ENCODE results near the gene GUCY2D.

Gene GUCY2D

DNA sequence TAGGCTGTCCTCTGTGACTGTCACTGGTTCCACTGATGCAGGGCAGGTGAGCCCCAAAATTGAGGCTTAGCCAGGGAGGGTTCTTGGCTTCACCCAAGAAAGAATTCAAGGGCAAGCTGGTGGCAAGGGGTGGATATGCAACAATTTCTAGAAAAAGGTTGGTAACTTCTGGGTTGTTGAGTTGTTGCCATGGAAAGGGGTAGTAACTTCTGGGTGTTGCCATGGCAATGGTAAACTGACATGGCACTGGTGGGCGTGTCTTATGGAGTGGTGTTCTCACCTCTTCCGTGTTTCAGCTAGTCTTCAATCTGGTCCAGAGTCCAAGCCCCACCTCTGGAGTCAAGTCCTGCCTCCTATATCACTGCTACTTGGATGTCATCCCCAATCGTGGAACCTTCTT lies 9.5 kb upstream of the GUCY2D start:
- DNase-seq, result no peak

DNA sequence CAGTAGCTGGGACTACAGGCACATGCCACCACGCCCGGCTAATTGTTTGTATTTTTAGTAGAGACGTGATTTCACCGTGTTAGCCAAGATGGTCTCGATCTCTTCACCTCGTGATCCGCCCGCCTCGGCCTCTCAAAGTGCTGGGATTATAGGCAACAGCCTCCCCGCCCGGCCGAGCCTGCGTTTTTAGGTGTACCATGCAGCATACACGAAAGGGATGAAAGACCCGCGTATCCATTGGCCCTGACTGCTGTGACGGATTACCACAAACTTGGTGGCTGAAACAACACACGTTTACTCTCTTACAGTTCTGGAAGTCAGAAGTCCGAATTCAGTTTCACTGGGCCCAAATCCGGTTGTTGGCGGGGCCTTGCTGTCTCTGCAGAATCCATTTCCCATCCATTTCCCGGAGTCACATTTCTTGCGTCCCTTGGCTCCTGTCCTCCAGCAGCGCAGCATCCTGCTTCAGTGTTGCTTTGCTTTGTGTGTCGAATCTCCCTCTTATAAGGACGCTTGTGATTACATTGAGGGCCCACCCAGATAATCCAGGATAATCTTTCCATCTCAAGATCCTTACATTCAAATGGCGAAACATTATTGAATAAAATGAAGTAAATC lies 8.3 kb upstream of the GUCY2D start:
- DNase-seq, result no peak

DNA sequence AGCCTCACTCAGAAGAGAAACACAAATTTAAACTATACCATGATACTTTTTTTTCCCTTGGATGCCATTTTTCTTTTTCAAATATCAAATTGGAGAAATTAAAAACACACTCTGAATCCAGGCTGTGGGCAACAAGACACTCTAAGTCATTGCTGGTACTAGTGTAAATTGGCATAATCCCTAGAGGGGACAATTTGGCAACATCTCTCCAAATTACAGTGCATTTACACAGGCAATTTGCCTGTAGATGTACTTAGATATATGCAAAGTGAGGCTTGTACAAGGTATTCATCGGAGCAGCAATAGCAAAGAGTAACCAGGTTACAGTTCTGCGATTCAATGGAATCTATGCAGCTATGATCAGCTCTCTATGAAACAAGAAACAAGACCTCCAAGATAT lies 6.7 kb upstream of the GUCY2D start:
- no peak for DNase-seq

DNA sequence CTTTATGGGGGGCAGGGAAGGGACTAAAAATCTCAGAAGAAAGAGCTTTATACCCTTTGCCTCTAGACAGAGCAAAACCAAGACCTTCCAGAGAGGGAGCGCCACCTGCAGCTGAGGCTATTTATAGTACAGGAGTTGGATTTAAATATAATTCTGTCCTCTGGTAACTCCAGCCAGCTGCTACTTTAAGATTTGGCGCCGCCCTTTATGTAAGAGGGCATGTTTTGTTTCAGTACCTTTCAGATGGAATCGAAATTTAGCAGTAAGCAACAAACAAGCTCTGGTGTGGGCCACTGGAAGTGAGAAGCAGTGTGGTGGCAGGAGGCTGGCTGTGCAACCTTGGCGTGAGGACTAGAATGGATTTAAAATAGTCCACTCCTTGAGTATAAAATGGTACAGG lies 5.2 kb upstream of the GUCY2D start:
- DNase-seq, result peak; percentile 20

DNA sequence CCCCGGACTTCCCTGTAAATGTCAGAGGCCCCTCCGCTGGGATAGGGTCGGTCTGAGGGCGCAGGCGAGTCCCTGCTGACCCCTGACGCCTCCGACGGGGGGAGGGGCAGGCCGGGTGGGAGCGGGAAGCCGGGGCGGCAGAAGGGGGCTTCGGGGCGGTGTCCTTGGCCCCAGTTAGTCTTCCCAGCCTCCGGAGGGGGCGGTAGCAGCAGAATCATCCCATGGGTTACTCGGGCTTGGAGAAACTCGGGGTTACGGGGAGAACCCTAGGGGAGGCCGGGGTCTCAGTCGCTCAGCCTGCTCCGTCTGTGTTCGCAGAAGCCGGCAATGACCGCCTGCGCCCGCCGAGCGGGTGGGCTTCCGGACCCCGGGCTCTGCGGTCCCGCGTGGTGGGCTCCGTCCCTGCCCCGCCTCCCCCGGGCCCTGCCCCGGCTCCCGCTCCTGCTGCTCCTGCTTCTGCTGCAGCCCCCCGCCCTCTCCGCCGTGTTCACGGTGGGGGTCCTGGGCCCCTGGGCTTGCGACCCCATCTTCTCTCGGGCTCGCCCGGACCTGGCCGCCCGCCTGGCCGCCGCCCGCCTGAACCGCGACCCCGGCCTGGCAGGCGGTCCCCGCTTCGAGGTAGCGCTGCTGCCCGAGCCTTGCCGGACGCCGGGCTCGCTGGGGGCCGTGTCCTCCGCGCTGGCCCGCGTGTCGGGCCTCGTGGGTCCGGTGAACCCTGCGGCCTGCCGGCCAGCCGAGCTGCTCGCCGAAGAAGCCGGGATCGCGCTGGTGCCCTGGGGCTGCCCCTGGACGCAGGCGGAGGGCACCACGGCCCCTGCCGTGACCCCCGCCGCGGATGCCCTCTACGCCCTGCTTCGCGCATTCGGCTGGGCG lies 542 bp downstream of the GUCY2D start:
- DNase-seq, result no peak

DNA sequence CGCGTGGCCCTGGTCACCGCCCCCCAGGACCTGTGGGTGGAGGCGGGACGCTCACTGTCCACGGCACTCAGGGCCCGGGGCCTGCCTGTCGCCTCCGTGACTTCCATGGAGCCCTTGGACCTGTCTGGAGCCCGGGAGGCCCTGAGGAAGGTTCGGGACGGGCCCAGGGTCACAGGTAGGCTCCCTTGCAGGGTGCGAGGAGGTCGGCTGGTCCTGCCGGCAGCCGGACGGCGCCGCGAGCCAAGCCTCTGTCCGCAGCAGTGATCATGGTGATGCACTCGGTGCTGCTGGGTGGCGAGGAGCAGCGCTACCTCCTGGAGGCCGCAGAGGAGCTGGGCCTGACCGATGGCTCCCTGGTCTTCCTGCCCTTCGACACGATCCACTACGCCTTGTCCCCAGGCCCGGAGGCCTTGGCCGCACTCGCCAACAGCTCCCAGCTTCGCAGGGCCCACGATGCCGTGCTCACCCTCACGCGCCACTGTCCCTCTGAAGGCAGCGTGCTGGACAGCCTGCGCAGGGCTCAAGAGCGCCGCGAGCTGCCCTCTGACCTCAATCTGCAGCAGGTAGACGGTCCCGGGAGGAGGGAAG lies 1.3 kb downstream of the GUCY2D start:
- no peak for DNase-seq

DNA sequence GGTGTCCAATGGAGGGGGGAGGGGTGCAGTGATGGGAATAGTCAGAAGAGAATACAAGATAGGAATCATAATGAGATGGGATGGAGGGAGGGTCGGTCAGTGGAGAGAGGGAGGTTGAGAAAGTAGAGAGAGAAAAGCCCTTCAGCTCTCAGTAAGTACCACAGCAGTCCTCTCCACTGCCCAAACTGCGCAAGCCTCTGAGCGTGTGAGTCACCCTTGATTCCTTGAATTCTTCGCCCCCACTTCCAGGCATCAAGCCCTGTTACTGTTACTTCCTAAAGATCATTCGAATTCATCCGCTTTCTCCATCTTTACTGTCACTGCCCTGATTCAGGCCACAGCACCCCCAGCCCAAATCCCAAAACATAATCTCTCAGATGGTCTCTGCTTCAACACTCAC lies 2.5 kb downstream of the GUCY2D start:
- no peak for DNase-seq

DNA sequence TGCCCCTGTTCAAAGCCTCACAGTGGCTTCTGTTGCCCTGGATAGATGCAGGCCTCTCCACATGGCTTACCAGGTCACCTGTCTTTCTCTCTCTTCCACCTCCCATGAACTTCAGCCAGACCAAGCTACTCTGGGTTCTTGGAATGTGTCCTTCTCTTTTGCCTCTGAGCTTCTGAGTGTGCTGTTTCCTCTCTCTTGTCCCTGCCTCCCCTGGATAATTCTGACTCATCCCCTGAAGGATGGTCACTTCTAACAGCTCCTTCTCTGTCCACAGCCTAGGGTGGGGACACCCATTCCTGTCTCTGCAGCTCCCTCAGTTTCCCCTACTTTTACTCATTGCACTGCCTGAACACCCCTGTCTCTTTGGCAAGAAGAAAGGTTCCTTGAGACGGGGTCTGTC lies 2.9 kb downstream of the GUCY2D start:
- no peak for DNase-seq

DNA sequence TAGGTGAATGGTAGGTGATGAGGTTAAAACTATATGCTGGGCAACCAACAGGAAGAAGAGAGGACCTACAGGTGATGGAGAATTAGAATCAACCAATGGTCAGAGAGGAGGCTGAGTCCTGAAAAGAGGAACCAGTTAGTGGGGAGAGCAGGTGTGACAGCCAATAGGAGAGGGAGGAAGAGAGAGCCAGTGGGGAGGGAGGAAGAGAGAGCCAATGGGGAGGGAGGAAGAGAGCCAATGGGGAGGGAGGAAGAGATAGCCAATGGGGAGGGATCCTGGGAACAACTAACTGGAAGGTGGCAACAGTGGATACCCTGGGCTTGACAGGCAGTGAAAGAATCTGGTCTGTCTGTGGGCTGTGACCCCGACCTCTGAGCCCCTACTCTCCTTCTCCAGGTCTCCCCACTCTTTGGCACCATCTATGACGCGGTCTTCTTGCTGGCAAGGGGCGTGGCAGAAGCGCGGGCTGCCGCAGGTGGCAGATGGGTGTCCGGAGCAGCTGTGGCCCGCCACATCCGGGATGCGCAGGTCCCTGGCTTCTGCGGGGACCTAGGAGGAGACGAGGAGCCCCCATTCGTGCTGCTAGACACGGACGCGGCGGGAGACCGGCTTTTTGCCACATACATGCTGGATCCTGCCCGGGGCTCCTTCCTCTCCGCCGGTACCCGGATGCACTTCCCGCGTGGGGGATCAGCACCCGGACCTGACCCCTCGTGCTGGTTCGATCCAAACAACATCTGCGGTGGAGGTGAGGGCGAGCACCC lies 3.7 kb downstream of the GUCY2D start:
- DNase-seq, result no peak

DNA sequence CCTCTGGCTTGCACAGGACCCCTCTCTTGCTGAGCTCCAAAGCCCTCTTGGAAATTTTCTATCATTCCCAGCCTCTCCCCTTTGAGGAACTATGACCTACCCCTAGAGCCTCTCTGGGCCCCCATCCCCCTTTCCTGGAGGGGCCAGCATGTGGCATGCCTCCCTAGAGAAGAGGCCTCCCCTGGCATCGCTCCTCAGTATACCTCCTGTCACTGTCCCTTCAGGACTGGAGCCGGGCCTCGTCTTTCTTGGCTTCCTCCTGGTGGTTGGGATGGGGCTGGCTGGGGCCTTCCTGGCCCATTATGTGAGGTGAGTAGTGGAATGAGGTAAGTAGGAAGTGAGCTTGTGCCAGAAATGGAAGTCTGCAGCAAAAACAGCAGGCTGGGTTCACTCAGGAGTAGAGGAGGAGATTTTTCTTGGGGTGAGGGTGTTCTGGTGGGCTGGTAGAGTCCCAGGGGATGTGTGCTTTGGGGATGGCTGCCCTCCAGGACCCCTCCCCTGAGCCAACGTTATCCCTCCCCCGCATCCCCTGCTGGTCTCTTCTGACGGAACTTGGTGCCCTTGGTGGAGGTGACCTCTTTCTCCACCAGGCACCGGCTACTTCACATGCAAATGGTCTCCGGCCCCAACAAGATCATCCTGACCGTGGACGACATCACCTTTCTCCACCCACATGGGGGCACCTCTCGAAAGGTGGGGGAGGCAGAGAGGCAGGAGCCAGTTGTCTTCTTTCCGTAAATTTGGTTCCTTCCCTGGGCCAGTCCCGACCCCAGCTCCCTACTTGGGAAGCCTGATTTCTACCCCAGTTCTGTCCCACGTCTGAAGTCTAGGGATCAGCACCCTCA lies 4.6 kb downstream of the GUCY2D start:
- DNase-seq, result no peak

DNA sequence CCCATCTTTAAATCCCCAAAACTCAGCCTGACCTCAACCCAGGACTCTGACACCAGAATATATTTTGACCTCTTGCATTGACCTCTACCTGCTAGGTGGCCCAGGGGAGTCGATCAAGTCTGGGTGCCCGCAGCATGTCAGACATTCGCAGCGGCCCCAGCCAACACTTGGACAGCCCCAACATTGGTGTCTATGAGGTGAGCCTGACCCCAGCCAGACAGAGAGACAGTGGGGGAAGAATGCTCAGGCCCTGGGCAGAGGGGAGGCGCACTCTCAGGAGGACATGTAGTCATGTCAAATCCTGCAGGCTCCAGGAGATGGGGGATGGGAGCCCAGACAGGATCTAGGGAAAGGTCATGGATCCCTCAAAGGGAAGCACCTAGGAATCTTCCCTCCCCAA lies 5.4 kb downstream of the GUCY2D start:
- DNase-seq, result no peak

DNA sequence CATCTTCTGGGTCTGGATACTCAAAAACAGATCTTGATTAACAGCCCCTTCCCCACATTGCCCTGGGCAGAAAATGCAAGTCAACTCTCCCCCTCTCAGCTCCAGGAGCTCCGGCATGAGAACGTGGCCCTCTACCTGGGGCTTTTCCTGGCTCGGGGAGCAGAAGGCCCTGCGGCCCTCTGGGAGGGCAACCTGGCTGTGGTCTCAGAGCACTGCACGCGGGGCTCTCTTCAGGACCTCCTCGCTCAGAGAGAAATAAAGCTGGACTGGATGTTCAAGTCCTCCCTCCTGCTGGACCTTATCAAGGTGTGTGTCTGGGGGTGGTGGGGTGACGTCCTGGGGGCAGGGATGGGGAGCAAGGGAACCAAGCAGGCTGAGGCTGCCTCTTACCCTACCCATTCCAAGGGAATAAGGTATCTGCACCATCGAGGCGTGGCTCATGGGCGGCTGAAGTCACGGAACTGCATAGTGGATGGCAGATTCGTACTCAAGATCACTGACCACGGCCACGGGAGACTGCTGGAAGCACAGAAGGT lies 9.7 kb downstream of the GUCY2D start:
- no peak for DNase-seq

DNA sequence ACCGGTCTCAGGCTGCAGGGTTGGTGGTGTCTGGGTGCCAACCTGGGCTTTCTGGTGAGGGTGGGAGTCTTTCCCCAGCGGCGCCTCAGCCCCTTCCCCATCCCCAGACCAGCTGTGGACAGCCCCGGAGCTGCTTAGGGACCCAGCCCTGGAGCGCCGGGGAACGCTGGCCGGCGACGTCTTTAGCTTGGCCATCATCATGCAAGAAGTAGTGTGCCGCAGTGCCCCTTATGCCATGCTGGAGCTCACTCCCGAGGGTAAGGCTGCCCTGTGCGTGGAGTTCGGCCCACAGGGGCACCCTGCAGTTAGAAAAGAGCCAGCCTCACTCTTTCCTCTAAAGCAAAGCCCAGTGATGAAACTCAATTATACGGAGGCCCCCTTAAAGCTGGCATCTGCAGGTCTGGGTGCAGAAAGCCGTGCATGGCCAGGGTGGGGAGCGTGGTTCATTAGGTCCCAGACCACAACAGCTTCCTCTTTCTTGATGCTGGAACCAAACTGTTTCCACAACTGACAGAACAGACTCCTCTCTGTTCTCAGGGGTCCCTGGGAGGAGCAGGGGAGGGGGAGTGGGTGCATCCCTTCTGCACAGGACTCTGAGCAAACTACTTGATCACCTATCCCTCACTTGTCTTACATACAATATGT lies 10.7 kb downstream of the GUCY2D start:
- no peak for DNase-seq

DNA sequence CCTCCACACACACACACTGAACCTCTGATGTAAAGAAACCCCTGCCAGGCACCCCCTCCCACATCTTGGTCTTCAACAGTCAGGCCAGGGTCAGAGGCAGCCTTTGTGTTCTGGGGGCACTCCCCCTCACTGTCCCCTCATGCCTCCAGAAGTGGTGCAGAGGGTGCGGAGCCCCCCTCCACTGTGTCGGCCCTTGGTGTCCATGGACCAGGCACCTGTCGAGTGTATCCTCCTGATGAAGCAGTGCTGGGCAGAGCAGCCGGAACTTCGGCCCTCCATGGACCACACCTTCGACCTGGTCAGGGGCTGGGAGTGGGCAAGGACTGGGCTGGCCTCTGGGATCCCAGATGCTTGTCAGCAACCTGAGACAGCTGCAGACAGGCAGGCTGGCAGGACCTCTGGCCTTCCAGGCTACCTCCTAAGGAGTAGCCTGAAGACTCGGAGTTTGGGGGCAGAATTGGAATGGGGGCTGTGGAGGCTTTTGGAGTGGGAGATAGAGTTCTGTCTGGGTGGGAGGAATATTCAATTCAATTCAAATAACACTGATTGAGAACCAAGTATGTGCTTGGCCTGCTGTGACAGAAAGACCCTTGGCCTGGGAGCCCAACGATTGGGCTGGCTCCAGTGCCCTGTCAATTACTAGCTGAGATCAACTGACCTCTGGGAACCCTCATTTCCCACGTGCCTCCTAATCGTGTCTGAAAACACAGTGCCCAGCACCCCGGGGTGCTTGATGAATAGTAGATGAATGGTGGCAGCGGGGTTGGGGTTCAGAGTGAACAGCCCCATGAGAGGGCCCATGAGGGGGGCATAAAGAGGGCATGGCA lies 11.5 kb downstream of the GUCY2D start:
- DNase-seq, result no peak

DNA sequence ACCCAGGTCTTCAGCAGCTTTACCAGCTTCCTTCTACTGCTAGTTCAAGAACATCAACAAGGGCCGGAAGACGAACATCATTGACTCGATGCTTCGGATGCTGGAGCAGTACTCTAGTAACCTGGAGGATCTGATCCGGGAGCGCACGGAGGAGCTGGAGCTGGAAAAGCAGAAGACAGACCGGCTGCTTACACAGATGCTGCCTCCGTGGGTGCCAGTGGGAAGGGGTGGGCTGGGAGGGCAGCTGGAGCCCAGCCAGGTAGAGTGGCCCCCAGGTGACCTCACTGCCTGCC lies 12.1 kb downstream of the GUCY2D start:
- no peak for DNase-seq

DNA sequence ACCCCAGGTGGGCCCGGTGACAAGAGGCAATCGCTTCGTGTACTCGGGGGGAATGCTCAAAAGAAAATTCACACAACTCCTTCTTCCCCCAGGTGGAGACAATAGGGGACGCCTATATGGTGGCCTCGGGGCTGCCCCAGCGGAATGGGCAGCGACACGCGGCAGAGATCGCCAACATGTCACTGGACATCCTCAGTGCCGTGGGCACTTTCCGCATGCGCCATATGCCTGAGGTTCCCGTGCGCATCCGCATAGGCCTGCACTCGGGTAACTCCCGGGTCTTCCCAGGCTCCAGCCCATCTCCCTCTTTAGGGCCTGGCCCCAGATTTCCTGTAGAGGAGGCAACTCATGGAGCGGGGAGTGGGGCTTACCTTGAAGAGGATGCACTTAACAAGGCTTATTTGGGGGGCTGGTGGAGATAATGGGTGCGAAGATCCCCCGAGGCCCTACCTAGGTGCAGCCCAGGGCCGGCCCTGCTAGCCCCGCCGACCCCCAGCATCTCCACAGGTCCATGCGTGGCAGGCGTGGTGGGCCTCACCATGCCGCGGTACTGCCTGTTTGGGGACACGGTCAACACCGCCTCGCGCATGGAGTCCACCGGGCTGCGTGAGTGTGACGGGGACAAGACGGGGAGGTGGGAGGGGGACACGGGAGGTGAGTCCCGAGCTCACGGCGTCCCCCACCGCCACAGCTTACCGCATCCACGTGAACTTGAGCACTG lies 13.0 kb downstream of the GUCY2D start:
- DNase-seq, result no peak

DNA sequence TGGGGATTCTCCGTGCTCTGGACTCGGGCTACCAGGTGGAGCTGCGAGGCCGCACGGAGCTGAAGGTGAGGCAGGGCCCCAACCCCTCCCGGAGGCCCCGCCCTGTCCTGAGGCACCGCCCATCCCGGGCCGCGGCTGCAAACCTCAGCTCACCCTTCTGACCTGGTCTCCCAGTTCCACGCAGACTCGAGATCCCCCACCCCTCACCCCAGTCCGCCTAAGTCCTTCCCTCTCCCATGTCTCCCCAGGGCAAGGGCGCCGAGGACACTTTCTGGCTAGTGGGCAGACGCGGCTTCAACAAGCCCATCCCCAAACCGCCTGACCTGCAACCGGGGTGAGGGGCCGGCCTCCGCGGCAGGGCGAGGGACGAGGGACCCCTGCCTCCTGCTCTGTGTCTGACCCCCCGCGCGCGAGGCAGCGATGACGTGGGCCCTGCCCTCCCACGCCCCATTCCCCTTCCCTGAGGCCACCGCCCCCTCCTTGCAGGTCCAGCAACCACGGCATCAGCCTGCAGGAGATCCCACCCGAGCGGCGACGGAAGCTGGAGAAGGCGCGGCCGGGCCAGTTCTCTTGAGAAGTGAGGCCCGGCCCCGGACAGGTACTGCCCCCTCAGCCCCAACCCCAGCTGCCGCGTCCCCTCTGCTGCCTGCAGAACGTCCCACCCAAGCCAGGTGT lies 13.7 kb downstream of the GUCY2D start:
- DNase-seq, result no peak

DNA sequence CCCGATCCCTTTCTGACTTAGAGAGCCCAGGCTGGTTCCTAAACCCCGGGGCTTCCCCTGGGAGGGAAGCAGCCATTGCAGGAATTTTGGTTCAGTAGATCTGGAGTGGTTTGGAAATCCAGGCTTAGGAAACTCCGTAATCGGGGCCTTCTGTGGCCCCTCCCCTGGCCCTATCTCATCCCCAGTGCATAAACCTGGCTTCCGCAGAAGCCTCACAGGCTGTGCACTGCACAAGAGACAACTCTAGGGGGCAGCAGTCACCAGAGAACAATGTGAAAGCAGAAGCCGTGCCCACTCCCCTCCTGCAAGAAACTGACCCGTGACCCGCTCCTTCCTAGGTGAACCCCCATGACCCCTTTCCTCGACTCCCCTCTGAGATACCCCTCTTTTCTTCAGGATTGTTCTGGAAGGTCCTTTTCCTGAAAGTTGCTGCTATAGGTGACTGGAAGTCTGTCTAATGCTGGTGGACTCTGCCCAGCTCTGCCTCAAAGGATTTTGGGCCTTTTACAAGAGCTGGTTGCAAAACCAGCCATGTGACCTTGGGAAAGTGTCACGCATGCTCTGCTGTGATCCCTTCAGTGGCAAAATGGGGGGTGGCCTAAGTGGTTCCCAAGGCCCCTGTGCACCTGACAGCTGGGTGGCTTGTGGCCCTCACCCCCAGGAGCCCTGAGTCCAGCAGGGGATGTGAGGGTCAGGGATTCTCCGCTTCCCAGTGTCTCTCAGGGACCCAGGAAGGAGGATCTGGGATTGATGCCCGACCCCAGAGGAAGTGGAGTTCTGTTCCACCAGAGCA lies 14.4 kb downstream of the GUCY2D start:
- DNase-seq, result peak; percentile 30

DNA sequence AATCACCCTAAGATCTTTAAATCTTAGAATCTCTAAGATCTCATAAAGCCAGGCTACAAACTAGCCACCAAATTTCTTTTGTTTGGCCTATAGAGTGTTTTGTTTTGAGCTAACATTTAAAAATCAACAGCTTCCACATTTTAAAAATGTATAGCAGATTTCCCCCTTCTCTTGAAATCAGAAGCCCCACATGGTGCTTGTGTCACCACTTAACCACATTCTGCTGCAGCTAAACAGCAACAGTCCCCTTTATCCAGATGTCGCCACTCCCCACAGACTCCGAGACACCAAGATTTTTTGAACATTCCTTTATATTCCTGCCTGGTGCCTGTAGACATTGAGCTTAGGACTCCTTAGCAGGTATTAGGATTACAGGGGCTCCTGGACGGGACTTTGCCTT lies 16.0 kb downstream of the GUCY2D start:
- no peak for DNase-seq

Measured in kidney glomerular epithelial cell (primary cell).